K562 treated with DMSO at 1 percent for 24 hours (cell line): ENCODE data around the gene DENND1C. TPM values are rescaled to one million over a fixed set of nuclear protein-coding genes. Genes with fewer than 3 reads are reported as not detected.

Experiments used
- total RNA-seq: library from RNA; unstranded; fragments of 300-600 nt; gene quantifications from 2 replicates; pipeline ENCODE4 v1.2.3, GENCODE V29; 2022; ENCODE audit warnings: low read depth; ENCODE audit not compliant: insufficient read depth

Gene DENND1C, protein sequence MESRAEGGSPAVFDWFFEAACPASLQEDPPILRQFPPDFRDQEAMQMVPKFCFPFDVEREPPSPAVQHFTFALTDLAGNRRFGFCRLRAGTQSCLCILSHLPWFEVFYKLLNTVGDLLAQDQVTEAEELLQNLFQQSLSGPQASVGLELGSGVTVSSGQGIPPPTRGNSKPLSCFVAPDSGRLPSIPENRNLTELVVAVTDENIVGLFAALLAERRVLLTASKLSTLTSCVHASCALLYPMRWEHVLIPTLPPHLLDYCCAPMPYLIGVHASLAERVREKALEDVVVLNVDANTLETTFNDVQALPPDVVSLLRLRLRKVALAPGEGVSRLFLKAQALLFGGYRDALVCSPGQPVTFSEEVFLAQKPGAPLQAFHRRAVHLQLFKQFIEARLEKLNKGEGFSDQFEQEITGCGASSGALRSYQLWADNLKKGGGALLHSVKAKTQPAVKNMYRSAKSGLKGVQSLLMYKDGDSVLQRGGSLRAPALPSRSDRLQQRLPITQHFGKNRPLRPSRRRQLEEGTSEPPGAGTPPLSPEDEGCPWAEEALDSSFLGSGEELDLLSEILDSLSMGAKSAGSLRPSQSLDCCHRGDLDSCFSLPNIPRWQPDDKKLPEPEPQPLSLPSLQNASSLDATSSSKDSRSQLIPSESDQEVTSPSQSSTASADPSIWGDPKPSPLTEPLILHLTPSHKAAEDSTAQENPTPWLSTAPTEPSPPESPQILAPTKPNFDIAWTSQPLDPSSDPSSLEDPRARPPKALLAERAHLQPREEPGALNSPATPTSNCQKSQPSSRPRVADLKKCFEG
- total RNA-seq: 1.5 and 2.0 TPM in 2 replicates

DNA sequence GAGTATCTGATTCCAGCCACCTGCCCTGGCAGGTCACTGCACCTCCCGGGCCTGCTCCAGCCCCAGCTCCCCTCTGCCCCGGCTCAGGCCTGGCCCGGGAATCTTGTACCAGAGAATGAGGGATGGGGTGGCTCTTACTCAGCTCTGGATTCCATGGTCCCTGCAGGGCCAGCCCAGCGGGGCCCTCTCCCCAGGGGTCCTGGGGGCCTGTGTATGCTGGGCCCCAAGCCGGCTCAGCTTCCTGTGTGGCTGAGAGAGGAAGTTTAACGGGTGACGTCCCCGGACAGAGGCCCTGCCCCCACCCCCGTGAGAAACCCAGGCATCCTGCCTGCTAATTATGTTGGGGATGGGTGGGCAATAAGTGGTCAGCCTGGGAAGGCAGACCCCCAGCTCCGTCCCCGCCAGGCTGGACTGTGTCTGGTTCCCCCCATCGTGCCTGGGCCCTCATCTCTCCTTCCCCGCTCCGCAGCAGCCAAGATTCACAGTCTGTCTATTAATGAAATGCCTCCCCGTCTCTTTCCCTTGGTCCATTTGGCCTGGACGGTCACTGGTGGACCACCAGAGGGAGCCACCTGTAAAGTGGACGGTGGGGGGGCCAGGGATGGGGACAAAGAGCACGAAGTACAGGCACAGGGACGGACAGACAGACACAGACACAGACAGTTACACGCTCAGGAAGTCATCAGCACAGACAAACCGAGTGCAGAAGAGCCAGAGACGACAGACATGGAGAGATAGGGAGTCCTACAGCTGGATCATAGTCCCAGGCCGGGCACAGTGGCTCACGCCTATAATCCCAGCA lies at the start of gene DENND1C:
Gene DENND1C, minus strand, starts transcription at position 247 of the 802 bp plus-strand sequence. Its CDS starts 92 bp downstream, at position 155.

DNA sequence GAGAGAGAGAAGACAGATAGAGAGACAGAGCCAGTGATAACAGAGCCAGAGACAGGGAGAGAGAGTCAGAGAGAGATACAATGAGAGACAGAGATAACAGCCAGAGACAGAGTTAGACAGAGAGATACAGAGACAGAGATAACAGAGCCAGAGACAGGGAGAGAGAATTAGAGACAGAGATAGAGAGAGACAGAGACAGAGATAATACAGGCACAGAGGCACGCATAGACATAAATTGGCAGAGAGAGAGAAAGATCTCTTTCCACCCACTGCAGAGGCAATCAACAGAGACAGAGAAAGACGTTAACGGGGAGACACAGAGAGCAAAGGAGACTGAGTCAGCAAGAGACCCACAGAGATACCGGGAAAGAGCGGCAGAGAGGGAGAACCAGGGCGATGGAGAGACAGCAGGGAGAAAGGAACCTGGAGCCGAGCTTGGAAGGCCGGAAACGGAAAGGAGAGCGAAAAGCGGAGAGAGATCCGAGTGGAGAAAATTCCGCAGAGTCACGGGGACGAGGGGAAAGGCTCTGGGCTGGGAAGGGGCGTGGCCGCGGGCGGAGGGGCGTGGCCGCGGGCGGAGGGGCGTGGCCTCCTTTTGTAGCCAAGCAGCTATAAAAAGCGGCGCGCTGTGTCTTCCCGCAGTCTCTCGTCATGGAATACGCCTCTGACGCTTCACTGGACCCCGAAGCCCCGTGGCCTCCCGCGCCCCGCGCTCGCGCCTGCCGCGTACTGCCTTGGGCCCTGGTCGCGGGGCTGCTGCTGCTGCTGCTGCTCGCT lies 49.0 kb upstream of the DENND1C start, which contains the start of gene TNFSF9:
Gene TNFSF9, plus strand, starts transcription at position 641 of the 777 bp plus-strand sequence. Its CDS starts 11 bp downstream, at position 652.

DNA sequence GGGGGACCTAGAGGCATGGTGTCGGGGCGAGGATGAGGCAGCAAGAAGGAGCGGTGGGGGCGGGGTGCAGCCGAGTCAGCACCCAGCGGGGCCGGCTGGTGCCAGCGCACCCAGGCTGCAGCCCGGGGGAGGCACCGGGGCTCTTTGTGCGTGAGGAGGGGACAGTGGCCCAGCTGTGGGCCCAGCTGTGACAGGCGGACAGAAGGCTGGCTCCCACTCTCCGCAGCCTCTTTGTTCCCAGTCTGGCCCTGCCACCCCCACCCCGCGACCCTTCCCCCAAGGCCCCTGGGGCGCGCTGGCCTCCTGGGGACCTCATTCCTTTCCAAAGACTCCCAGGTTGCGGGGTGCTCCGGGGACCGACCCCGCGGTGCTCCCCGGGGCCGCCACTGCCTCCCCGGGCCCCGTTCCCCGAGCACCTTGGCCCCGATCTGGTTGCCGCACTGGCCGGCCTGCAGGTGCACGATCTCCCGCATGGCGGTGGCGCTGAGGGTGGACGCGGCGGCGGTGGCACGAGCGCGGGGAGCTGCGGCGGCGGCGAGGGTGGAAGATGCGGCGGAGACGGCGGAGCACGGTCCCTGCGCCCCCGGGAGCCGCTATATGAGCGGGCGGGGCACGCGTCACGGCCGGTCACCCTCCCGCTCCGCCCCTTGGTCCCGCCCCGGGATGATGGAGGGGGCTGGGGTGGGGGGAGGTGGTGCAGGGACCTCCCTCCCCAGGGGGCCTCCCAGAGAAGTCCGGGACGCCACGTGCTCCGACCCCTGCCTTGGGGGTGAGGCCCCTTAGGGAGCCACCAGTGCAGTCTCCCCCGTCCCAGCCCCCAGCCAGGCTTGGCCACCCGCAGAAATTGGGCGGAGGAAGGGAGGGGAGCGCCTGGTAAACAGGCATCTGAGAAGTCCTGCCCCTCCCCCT lies 20.4 kb upstream of the DENND1C start, which contains the start of gene TUBB4A:
Gene TUBB4A, minus strand, starts transcription at position 570 of the 909 bp plus-strand sequence. Its CDS starts 97 bp downstream, at position 473.

DNA sequence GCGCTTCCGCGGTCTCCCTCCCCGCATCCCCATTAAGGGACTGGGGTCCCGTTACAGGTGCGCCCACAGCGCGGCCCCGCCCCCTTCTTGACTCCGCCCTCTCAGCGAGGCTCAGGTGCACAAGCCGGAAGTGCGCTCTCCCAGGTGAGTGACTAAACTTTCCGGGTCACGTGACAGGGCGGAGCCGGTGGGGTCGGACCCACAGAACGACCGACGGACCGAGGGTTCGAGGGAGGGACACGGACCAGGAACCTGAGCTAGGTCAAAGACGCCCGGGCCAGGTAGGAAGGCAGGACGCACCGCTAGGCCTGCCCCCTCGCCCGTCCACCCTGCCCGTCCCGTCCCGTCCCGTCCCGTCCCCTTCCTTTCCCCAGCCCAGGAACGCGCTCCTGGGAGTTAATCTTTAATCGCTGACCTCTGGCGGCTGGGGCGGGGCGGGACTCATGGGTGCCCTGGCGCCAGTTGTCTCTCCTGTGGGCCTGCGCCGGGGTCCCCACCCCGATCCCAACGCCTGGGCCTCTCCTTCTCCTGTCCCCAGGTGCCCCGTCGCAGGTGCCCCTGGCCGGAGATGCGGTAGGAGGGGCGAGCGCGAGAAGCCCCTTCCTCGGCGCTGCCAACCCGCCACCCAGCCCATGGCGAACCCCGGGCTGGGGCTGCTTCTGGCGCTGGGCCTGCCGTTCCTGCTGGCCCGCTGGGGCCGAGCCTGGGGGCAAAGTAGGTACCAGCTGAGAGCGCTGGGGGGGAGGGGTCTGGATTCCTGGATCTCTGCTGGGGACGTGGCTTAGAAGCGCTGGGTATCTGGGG lies 17.3 kb downstream of the DENND1C start, which contains the start of gene CRB3:
Gene CRB3, plus strand, starts transcription at position 202 of the 804 bp plus-strand sequence. Its CDS starts 431 bp downstream, at position 633.

DNA sequence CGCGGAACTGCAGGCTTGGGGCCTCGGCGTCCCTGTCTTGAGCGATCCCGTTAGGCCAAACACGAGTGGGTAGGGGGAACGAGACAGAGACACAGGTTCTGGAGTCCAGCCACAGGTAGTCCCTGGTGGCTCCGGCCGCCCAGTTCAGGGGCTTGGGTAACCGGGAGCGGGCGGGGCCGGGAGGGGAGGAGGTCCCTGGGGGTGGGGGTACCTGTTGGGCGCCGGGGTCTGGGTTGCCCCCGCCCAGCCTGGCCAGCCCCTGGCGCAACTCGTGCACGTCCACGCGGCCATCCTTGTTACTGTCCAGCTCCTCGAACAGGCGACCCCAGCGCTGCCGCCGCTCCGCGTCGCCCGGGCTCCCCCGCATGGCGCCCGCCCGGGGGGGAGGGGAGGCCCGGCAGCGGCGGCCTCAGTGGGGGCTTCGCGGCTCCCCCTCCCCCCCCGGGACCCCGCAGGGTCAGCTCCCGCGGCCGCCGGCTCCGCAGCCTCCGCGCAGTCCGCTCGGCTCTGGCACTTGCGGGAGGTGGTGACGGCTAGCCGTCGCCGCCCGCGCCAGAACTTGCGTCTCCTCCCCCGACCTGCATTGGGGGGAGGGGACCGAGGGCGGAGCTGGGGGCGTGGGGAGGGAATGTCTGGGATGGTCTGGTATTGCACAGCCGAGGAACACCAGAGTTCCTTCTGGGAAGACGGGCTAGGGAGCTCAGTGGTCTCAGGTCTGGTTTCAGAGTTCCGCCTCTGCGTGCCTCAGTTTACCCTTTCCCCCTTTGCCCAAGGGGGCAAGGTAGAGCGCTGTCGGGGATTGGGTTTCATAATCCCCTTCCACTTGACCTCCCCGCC lies 22.1 kb downstream of the DENND1C start, which contains the start of gene SLC25A23:
Gene SLC25A23, minus strand, starts transcription at position 531 of the 837 bp plus-strand sequence. Its CDS starts 164 bp downstream, at position 367.

DNA sequence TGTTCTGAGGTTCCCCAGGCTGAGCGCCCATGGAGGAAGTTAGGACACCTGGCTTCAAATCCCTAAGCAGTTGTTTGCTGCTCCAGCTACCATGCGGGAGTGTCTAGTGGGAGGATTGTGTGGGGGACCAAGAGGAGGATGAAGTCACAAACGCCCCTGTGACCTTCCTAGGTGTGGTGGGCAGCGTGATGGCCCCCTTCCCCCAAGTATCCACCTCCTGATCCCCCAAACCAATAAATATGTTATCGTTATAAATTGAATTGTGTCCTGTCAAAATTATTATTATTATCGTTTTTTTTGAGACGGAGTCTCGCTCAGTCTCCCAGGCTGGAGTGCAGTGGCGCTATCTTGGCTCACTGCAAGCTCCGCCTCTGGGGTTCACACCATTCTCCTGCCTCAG lies 47.9 kb downstream of the DENND1C start, which contains the start of gene SLC25A41:
Gene SLC25A41, minus strand, starts transcription at position 101 of the 400 bp plus-strand sequence. Its CDS starts 70 bp downstream, at position 31.

DNA sequence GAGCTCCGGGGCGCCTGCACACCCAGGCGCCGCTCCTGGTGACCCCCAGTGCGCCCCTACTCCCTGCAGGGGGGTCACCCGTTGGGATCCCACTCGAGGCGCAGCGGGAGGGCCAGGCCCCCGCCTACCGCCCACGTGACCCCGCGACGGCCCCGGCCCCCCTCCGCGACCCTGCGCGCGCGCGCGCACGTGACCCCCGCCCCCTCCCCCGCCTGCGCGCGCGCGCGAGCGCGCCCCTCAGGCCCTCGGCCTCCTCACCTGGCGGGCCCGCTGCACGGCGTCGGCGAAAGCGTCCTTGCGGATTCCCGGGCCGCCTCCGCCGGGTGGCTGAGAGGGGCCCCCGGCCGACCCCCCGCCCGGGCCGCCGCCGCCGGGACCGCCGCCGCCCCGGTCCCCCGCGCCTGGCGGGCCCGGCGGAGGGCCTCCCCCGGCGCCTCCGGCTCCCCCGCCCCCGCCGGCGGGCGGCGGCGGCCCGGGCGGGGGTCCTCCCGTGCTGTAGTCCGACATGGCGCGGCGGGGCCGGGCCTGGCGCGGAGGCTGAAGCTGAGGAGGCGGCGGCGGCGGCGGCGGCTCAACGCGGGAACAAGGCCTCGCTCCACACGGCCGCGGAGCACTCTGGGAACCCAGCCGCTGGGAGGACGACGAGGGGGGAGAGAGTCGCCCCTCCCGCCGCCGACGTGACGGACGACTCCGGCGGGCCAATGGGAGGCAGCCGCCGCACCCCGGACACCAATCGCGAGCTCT lies 57.2 kb downstream of the DENND1C start, which contains the start of gene KHSRP:
Gene KHSRP, minus strand, starts transcription at position 617 of the 744 bp plus-strand sequence. Its CDS starts 110 bp downstream, at position 507.

Other genes starting within 250 kb of the DENND1C start
- 58.5 and 62.8 TPM in 2 replicates for gene MLLT1, start 201.8 kb downstream of the DENND1C start, total RNA-seq
- not detected in 2 replicates for gene ACER1, start 148.2 kb downstream of the DENND1C start, total RNA-seq
- 133 and 161 TPM in 2 replicates for gene CLPP, start 120.3 kb downstream of the DENND1C start, total RNA-seq
- gene ALKBH7, start 109.0 kb downstream of the DENND1C start, total RNA-seq: 125 and 131 TPM in 2 replicates
- gene PSPN, start 105.9 kb downstream of the DENND1C start, total RNA-seq: 2.2 and 3.4 TPM in 2 replicates
- 102 and 110 TPM in 2 replicates for gene GTF2F1, start 88.6 kb downstream of the DENND1C start, total RNA-seq
- gene KHSRP, start 57.0 kb downstream of the DENND1C start, total RNA-seq: 551 and 560 TPM in 2 replicates
- gene SLC25A41, start 48.0 kb downstream of the DENND1C start, total RNA-seq: 2.0 and 3.0 TPM in 2 replicates
- 74.5 and 77.3 TPM in 2 replicates for gene SLC25A23, start 22.0 kb downstream of the DENND1C start, total RNA-seq
- gene CRB3, start 17.5 kb downstream of the DENND1C start, total RNA-seq: not detected in 2 replicates
- gene TUBB4A, start 20.5 kb upstream of the DENND1C start, total RNA-seq: 11.9 and 12.3 TPM in 2 replicates
- 56.3 and 65.2 TPM in 2 replicates for gene TNFSF9, start 49.2 kb upstream of the DENND1C start, total RNA-seq
- gene CD70, start 109.4 kb upstream of the DENND1C start, total RNA-seq: 7.6 and 10.3 TPM in 2 replicates
- gene TNFSF14, start 188.4 kb upstream of the DENND1C start, total RNA-seq: 0.10 and 0.27 TPM in 2 replicates
- gene C3, start 238.9 kb upstream of the DENND1C start, total RNA-seq: 42.9 and 49.5 TPM in 2 replicates